Retinal pigment epithelial cell (primary cell): ENCODE data around the gene GLRX2.

Experiments
- DNase-seq: peaks from one replicate; pipeline ENCODE4 v3.0.0-alpha.2; 2010; ENCODE audit warnings: low read depth
- H3K4me3 ChIP-seq: 2 replicates; pipeline ENCODE4 v1.5.1; 2011; ENCODE audit warnings: mild to moderate bottlenecking, low read length, control low read depth, moderate library complexity
- TF ChIP-seq, protein P1 (sequence below): conservative IDR thresholded peaks from 2 replicates; pipeline ENCODE4 v1.5.1; 2011; ENCODE audit warnings: low read depth, low read length, control low read depth, inconsistent platforms

The GLRX2 gene

DNA sequence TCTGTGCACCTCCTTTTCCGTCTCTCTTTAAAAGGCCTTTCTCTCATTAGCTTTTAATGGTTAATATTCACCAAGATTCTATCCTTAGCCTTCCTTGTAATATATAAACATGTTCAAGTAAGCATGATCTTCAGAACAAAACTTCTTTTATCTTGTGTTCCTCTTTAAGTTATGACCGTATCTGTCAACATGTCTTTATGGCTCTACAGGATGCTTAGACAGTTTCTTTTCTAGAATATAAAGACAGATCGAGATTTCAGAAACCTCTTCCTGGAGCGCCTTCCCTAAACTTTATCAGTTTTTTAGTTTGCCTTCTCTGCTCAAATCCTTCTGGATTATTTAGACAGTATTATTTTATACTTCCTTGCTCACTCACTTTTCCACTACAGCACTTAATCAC lies 38.6 kb downstream of the GLRX2 start:
- TF ChIP-seq, protein P1, sequence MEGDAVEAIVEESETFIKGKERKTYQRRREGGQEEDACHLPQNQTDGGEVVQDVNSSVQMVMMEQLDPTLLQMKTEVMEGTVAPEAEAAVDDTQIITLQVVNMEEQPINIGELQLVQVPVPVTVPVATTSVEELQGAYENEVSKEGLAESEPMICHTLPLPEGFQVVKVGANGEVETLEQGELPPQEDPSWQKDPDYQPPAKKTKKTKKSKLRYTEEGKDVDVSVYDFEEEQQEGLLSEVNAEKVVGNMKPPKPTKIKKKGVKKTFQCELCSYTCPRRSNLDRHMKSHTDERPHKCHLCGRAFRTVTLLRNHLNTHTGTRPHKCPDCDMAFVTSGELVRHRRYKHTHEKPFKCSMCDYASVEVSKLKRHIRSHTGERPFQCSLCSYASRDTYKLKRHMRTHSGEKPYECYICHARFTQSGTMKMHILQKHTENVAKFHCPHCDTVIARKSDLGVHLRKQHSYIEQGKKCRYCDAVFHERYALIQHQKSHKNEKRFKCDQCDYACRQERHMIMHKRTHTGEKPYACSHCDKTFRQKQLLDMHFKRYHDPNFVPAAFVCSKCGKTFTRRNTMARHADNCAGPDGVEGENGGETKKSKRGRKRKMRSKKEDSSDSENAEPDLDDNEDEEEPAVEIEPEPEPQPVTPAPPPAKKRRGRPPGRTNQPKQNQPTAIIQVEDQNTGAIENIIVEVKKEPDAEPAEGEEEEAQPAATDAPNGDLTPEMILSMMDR: no peak

DNA sequence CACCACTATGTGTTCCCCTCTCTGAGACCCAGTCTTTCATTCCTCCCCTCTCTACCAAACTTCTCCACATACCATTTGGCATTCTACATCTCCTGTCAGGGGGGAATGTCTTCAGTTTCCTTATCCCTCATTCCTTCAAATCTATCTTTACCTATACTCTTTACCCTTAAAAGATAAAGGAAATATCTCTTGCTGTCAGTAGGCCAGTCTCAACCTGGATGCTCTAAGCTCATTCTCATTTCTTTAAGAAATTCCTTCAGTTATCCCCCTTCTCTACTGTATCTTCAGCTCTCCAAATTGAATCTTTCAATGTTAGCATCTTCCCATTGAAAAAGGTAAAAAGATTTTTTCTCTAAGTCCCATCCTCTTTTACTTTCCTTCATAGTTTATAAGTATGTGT lies 39.3 kb downstream of the GLRX2 start:
- H3K4me3 ChIP-seq: no peak overlapping the region
- TF ChIP-seq, protein P1: no peak
- no peak for DNase-seq

More for the DNA sequence above, 38.6 kb downstream of the GLRX2 start:
- DNase-seq: no peak
- no peak overlapping the region for H3K4me3 ChIP-seq

DNA sequence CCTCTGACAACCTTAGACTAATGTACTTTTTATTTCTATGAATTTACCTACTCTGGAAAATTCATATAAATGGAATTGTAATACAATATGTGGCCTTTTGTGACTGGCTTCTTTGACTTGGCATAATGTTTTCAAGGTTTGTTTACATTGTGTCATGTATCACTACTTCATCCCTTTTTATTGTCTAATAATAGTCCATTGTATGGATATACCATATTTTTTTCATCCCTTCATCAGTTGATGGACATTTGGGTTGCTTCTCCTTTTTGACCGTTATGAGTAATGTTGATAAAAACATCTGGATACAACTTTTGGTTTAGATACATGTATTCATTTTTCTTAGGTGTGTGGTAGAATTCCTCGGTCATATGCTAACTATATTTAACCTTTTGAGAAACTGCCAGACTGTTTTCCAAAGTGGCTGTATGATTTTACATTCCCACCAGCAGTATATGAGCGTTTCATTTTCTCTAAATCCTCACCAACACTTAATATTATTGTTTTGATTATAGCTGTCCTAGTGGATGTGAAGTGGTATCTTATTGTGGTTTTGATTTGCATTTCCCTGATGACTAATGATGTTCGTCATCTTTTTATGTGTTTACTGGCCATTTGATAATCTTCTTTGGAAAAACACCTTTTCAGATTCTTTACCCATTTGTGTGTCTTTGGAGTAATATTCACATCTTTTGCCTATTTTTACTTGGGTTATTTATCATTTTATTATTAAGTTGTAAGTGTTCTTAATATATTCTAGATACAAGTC lies 42.3 kb downstream of the GLRX2 start:
- TF ChIP-seq, protein P1: no peak
- no peak for DNase-seq
- no peak overlapping the region for H3K4me3 ChIP-seq

- H3K4me3 ChIP-seq: peak overlapping the region; percentile 91
- no peak for DNase-seq
- TF ChIP-seq, protein P1: no peak
Observed at GRCh38 chr1:193060938-193061337, 44.3 kb downstream of the GLRX2 start.

DNA sequence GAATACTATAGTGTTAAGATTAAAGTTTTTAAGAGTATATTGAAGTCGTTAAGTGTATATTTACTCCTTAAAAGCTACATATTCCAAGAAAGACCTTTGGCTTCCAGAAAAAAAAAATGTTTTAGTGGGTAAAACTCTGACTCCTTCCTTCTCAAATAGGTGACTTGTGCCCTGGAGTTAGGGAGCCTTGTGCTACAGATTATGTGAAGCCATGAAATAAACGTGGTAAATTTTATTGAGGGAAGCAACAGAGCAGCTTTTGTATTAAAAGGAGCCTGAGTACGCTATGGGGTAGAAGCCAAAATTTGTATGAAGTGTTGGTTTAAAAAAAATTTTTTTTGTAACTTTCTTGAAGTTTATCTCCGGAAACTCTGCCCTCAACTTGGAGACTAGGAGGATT lies 44.8 kb downstream of the GLRX2 start:
- no peak for DNase-seq
- peak overlapping the region; percentile 91 for H3K4me3 ChIP-seq
- TF ChIP-seq, protein P1: no peak

GRCh38 chr1:193060115-193060403 lies 45.2 kb downstream of the GLRX2 start:
- H3K4me3 ChIP-seq: peak overlapping the region; percentile 91
- no peak for DNase-seq
- TF ChIP-seq, protein P1: no peak
